ENCODE data around the gene GLIPR1.
"Not testable (repeated sequence)": the region's sequence is repeated elsewhere in the genome, so short reads cannot be mapped to it uniquely, and the experiment has no call there.

DNA sequence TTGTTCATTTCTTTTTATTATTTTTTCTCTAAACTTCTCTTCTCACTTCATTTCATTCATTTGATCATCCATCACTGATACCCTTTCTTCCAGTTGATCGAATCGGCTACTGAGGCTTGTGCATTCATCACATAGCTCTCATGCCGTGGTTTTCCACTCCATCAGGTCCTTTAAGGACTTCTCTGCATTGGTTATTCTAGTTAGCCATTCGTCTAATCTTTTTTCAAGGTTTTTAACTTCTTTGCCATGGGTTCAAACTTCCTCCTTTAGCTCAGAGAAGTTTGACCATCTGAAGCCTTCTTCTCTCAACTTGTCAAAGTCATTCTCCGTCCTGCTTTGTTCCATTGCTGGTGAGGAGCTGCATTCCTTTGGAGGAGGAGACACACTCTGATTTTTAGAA, 41.6 kb downstream of the GLIPR1 start:
- TF ChIP-seq, protein P1, sequence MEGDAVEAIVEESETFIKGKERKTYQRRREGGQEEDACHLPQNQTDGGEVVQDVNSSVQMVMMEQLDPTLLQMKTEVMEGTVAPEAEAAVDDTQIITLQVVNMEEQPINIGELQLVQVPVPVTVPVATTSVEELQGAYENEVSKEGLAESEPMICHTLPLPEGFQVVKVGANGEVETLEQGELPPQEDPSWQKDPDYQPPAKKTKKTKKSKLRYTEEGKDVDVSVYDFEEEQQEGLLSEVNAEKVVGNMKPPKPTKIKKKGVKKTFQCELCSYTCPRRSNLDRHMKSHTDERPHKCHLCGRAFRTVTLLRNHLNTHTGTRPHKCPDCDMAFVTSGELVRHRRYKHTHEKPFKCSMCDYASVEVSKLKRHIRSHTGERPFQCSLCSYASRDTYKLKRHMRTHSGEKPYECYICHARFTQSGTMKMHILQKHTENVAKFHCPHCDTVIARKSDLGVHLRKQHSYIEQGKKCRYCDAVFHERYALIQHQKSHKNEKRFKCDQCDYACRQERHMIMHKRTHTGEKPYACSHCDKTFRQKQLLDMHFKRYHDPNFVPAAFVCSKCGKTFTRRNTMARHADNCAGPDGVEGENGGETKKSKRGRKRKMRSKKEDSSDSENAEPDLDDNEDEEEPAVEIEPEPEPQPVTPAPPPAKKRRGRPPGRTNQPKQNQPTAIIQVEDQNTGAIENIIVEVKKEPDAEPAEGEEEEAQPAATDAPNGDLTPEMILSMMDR (IDR thresholded peaks at IDR 0.05): not testable (repeated sequence)
- not testable (repeated sequence) for TF ChIP-seq POLR2A (IDR thresholded peaks at IDR 0.05)
